Fibroblast of skin of right quadriceps (primary cell): ENCODE measurements around the gene SELENOO.

Experiments used
- DNase-seq: peaks from one replicate; pipeline ENCODE4 v3.0.0-alpha.2; 2013

SELENOO gene

DNA sequence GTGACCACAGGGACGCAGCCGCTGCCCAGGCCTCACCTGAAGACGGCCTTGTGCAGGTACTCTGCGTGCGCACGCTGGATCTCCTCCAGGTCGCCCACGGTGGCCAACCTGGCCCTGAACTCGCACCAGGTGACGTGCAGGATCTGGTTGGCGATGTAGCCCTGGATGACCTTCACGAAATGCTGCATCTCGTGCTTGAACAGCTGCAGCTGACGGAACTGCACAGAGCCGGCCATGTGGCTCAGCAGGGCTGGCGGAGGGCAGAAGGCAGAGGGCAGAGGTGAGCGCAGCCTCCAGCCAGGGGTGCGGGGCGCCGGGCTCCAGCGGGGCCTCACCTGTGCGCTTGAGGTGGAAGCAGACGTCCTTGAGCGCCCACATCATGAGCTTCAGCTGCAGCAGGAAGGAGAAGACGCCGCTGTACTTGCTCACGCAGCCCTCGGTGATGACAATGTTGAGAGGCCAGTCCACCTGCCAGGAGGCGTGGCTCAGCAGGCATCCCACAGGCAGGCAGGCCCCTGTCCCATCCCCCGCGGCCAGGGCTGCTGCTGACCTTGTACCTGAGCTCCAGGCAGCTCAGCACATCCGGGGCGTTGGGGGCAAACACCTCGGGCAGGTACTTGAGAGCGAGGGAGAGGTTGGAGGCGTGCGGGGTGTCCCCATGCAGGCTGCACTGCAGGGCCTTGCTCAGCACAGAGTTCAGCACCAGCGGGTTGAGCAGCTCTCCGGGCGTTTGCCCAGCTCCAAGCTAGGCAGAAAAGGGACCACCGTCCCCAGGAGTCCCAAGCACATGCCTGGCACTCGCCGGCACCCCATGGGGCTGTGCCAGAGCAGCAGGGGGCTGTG is 17.6 kb downstream of the SELENOO start:
- DNase-seq: no peak

- peak; percentile 80 for DNase-seq
Observed at GRCh38 chr22:50218996-50219727, 18.4 kb downstream of the SELENOO start.

DNA sequence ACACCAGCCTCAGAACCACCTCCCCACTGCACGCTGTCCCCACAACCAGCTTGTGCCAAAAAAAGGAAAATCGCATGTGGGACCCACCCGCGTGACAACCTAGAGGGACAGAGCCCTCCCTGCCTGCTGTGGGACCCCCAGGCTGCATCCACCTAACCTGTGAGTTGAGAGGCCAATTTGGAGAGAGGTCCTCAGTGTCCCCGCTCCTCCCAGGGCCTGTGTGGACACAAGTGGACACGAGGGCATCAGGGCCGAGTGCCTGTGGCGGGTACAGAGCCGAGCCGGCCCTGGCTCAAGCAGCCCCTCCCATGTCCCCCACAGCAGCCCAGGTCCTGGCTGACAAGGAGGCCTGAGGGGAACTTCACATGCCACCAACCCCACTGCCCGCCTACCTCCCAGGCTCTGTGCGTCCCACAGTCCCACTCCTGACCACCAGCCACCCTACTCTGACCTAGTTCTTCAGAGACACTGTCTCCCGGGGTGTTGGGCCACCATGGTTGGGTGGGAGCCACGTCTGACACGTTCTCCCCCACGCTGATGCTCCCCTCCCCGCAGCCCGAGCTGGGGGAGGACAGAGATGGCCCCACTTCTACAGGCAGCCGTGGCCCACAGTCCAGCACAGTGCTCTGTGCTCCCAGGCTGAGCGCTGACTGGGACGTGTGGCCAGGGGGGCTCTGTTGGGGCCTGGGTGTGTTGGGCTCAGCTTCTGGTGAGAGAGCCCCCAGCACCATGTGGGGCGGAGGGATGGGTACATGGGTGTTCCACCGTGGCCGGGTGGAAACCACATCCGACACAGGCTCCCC is 19.2 kb downstream of the SELENOO start:
- no peak for DNase-seq

- DNase-seq: no peak
Observed at GRCh38 chr22:50220603-50221409, 20.0 kb downstream of the SELENOO start.

- DNase-seq: no peak
Observed at GRCh38 chr22:50221410-50222300, 20.8 kb downstream of the SELENOO start.

GRCh38 chr22:50222508-50222907 is 21.7 kb downstream of the SELENOO start:
- no peak for DNase-seq

- no peak for DNase-seq
Observed at GRCh38 chr22:50224071-50224470, 23.3 kb downstream of the SELENOO start.

DNA sequence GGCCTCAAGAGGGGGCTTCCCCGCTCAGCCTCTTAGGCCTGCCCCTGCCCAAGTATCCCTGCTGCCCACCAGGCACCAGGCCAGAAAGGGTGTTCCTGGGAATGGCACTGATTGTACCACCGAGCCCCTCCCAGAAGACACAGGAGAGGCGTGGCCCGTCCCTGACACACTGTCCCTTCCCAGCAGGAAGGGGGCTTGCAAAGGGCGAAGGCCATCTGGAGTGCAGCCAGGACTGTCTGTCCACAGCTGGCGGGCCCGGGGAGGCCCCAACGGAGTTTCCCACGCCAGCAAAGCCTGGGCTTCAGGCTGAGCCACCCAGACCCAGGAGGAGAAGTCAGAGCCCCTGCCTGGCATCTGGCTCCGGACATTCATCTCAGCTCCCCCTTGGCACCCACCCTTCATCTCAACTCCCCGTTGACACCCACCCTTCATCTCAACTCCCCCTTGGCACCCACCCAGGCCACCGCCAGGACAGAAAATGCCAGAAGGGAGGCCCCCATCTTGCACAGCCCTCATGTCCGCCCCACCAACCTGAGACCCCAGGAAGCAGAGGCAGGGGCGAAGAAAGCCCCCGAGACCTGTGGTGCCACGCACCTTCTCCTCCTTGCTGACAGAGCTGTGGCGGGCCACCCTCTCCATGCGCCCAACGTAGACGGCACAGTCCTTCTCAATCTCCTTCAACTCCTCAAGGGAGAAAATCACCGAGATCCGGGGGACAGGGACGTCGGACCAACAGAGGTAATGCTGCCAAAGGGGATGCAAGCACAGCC is 24.6 kb downstream of the SELENOO start:
- DNase-seq: no peak

DNA sequence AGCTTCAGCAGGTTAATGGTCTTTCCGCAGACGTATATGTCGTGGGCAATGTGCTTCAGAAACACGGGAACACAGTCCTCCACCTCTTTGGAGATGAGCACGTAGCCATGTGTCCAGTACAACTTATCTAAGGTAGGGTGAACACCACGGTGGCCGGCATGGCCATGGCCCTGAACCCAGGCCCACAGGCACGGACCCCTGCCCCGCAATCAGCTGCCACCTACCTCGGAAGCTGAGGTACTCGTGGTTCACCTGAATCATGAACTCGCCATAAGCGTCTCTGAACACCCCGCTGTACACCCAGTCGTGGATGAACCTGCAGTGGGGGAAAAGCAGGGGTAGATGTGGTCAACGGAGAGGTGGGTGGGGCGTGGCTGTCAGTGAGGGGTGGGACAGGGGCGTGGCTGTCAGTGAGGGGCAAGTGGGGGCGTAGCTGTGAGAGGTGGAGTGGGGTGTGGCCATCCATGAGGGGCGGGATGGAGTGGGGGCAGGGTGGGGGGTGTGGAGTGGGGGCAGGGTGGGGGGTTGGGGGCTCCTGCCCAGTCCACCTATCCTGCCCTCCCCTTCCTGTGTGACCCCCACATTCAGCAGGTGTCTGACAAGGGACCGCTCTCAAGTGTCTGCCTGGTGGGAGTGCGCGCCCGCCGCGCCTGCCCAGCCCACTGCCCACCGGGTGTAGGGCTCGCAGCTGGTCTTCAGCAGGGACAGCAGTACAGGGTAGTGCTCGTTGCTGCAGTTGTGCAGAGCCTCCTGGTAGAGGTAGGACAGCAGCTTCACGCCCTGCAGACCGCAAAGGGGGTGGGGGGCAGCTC is 25.5 kb downstream of the SELENOO start:
- no peak for DNase-seq

- DNase-seq: no peak
Observed at GRCh38 chr22:50226875-50227165, 26.0 kb downstream of the SELENOO start.

GRCh38 chr22:50227579-50228215 is 26.9 kb downstream of the SELENOO start:
- no peak for DNase-seq

DNA sequence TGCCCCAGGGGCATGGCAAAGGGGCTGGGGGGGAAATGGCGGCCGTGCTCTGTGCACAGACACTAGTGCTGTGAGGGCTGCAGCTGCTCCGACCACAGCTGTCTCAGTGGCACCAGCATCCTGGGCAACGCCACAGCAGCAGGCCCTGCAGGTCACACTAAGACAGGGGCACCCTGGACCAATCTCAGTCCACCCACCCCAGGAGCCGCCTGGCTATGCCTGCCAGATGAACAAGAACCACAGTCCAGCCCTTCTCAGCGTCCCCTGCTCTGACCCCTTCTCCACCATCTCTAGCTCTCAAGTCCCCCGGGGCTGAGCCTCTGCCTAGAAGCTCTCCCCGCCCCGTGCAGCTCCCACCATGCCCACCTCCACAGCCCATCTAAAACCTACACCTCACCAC is 27.6 kb downstream of the SELENOO start:
- DNase-seq: no peak

DNA sequence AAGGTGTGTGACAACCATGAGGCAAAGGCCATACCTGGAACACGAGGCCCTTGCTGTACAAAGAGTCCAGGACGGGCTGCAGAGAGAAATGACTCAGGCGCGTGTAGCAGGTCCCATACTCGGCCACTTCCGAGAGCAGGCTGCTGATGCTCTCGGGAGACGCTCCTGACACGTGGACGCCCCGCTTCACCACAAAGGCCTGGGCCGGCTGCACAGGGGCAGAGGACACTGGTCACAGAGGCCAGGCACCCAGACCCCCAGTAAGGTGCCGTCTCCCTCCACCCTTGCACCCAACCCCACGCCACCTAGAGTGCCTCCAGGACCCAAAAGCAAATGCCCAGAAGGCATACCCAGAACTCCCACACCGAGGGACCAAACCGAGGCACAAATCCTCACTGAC is 28.6 kb downstream of the SELENOO start:
- DNase-seq: no peak

DNA sequence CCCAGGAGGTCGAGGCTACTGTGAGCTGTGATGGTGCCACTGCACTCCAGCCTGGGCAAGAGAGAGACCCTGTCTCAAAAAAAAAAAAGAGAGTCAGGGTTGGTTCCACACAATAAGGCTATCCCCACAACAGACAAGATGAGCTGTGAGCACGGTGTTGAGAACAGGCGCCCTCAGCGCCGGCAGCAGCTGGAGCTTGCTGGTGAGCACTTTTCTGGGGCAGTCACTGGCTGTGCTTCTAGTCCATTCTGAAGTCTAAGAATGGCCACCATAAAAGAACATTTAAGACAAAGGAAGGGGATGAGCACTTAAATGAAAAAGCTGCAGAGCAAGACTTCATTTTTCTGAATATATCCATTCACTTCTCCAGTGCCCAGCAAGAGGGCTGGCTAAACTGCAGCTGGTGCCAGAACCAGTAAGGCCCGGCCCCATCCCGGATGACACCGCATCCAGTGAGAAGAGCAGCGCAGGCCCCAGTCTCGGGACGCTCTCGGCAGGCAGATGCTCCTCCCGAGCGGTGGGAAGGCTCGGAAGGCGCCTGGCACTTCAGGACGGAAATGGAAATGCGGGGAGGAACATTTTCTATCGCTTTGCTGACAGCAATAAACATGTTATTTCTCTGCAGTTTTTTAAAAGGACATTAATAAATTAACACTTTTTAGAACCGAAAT is 31.8 kb downstream of the SELENOO start:
- DNase-seq: no peak

- no peak for DNase-seq
Observed at GRCh38 chr22:50233223-50233622, 32.4 kb downstream of the SELENOO start.

- no peak for DNase-seq
Observed at GRCh38 chr22:50236731-50237409, 36.1 kb downstream of the SELENOO start.

DNA sequence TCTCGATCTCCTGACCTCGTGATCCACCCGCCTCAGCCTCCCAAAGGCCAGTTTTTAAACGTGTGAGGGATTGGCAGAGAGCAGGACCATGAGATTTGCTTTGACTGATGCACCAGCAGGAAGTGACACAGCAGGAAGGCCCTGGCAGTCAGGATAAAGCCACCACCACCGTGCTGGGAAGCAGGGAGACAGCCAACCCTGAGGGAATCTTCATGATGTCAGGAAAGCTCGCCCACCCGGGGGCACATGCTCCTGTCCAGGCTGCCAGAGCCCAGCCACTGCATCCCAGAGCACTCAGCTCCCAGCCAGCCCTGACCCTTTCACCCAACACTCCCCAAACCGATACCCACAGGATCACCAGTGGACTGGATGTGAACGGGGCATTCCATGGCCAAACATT is 37.9 kb downstream of the SELENOO start:
- DNase-seq: no peak

DNA sequence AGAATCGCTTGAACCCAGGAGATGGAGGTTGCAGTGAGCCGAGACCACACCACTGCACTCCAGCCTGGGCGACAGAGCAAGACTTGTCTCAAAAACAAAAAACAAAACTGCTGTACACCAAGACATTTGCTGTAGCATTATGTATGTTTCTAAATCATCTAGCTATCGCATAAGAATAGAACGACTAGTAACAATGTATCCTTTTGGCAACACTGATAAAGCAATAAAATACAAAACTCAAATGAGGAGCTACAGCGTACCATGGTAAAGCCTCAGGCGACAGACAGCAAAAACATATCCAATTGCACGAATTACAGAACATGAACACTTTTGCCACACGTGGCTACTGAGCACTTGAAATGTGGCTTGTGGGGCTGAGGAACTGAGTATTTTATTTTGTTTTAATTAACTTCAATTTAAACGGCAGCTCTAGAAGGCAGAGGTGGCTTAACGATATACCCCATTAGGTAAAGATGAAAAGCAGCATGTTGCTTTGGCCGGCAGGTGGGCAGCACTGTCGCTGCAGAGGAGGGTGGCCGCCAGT is 41.7 kb downstream of the SELENOO start:
- DNase-seq: no peak
